HEK293 (cell line): ENCODE results near the gene XPNPEP2.

ENCODE experiments used
- CTCF ChIA-PET: fragments of 350-600 bp; formaldehyde crosslinking; extraction: SDS; loops from one replicate; lab custom pipeline; 2021; ENCODE audit warnings: antibody characterized with exemption; lab: Yijun Ruan, JAX
- POLR2A ChIA-PET: fragments of 300-600 bp; formaldehyde crosslinking; extraction: SDS; loops from one replicate; lab custom pipeline; 2020; ENCODE audit warnings: antibody characterized with exemption, inconsistent platforms; lab: Yijun Ruan, JAX
- H3K27ac ChIP-seq: fragments of 200-500 bp; sonication (Bioruptor generic); 2 replicates; pipeline ENCODE4 v1.5.1; 2014; ENCODE audit warnings: low read depth, low read length, control low read depth, inconsistent platforms; ENCODE audit errors: extremely low read depth
- H3K36me3 ChIP-seq, 2 experiments: fragments of 200-500 bp in 1 of 2; sonication (Bioruptor generic) in 1 of 2; 1 replicate in 1 of 2; 2 replicates in 1 of 2; pipeline ENCODE4 v1.5.1; 2014 to 2017; ENCODE audit warnings: inconsistent platforms in 2 of 2, low read length in 2 of 2; ENCODE audit not compliant: control insufficient read depth in 2 of 2, insufficient read depth in 1 of 2
- H3K4me1 ChIP-seq: fragments of 200-500 bp; sonication (Bioruptor generic); 2 replicates; pipeline ENCODE4 v1.5.1; 2014; ENCODE audit warnings: mild to moderate bottlenecking, low read length, inconsistent platforms; ENCODE audit not compliant: control insufficient read depth, insufficient read depth
- H3K4me3 ChIP-seq: 2 replicates; pipeline ENCODE4 v1.5.1; 2011; ENCODE audit warnings: low read depth, mild to moderate bottlenecking, control low read depth, low read length, moderate library complexity
- H3K9me3 ChIP-seq: fragments of 200-500 bp; sonication (Bioruptor generic); 2 replicates; pipeline ENCODE4 v1.5.1; 2014; ENCODE audit warnings: low read depth, low read length, inconsistent platforms; ENCODE audit not compliant: control insufficient read depth, insufficient read depth
- BCL11A ChIP-seq: fragments of 450-650 bp; formaldehyde crosslinking; IDR thresholded peaks from 2 replicates; pipeline ENCODE4 v1.5.1; 2016; ENCODE audit warnings: low read depth, missing biosample characterization, missing genetic modification characterization
- EGR2 ChIP-seq: fragments of 450-650 bp; formaldehyde crosslinking; IDR thresholded peaks from 2 replicates; pipeline ENCODE4 v1.5.1; 2016; ENCODE audit warnings: low read depth, missing biosample characterization, missing genetic modification characterization
- GFI1B ChIP-seq: fragments of 450-650 bp; formaldehyde crosslinking; IDR thresholded peaks from 2 replicates; pipeline ENCODE4 v1.5.1; 2016; ENCODE audit warnings: missing biosample characterization, missing genetic modification characterization
- WT1 ChIP-seq: fragments of 450-650 bp; formaldehyde crosslinking; IDR thresholded peaks from 2 replicates; pipeline ENCODE4 v1.5.1; 2016; ENCODE audit warnings: missing biosample characterization, missing genetic modification characterization
- ZFP41 ChIP-seq: fragments of 450-650 bp; formaldehyde crosslinking; IDR thresholded peaks from 2 replicates; pipeline ENCODE4 v1.5.1; 2016; ENCODE audit warnings: missing biosample characterization, missing genetic modification characterization, borderline replicate concordance
- ZIC2 ChIP-seq: fragments of 450-650 bp; formaldehyde crosslinking; IDR thresholded peaks from 2 replicates; pipeline ENCODE4 v1.5.1; 2016; ENCODE audit warnings: missing biosample characterization, missing genetic modification characterization
- ZNF121 ChIP-seq: fragments of 450-650 bp; formaldehyde crosslinking; IDR thresholded peaks from 2 replicates; pipeline ENCODE4 v1.5.1; 2016; ENCODE audit warnings: missing biosample characterization, missing genetic modification characterization
- ZNF211 ChIP-seq: fragments of 450-650 bp; formaldehyde crosslinking; IDR thresholded peaks from 2 replicates; pipeline ENCODE4 v1.5.1; 2016; ENCODE audit warnings: low read depth, missing biosample characterization, missing genetic modification characterization
- ZNF24 ChIP-seq: fragments of 450-650 bp; formaldehyde crosslinking; IDR thresholded peaks from 2 replicates; pipeline ENCODE4 v1.5.1; 2016; ENCODE audit warnings: missing biosample characterization, missing genetic modification characterization
- ZNF292 ChIP-seq: fragments of 450-650 bp; formaldehyde crosslinking; IDR thresholded peaks from 2 replicates; pipeline ENCODE4 v1.5.1; 2016; ENCODE audit warnings: low read depth, missing biosample characterization, missing genetic modification characterization, borderline replicate concordance
- ZNF335 ChIP-seq: fragments of 450-650 bp; formaldehyde crosslinking; conservative IDR thresholded peaks from 2 replicates; pipeline ENCODE4 v1.5.1; 2016; ENCODE audit warnings: missing biosample characterization, missing genetic modification characterization
- ZNF404 ChIP-seq: fragments of 450-650 bp; formaldehyde crosslinking; IDR thresholded peaks from 2 replicates; pipeline ENCODE4 v1.5.1; 2017; ENCODE audit warnings: missing biosample characterization, missing genetic modification characterization
- ZNF48 ChIP-seq: fragments of 450-650 bp; formaldehyde crosslinking; IDR thresholded peaks from 2 replicates; pipeline ENCODE4 v1.5.1; 2016; ENCODE audit warnings: missing biosample characterization, missing genetic modification characterization
- ZNF510 ChIP-seq: fragments of 450-650 bp; formaldehyde crosslinking; IDR thresholded peaks from 2 replicates; pipeline ENCODE4 v1.5.1; 2018; ENCODE audit warnings: mild to moderate bottlenecking, missing genetic modification characterization, missing biosample characterization; ENCODE audit not compliant: insufficient replicate concordance
- ZNF585B ChIP-seq: fragments of 450-650 bp; formaldehyde crosslinking; IDR thresholded peaks from 2 replicates; pipeline ENCODE4 v1.5.1; 2016; ENCODE audit warnings: missing biosample characterization, missing genetic modification characterization
- ZNF629 ChIP-seq: fragments of 450-650 bp; formaldehyde crosslinking; IDR thresholded peaks from 2 replicates; pipeline ENCODE4 v1.5.1; 2017; ENCODE audit warnings: missing biosample characterization, missing genetic modification characterization
- ZNF830 ChIP-seq: fragments of 450-650 bp; IDR thresholded peaks from 2 replicates; pipeline ENCODE4 v1.5.0; 2018; ENCODE audit warnings: missing biosample characterization, missing genetic modification characterization, low read depth, mild to moderate bottlenecking, moderate library complexity
- TF ChIP-seq, protein P1 (sequence below): fragments of 450-650 bp; formaldehyde crosslinking; IDR thresholded peaks from 2 replicates; pipeline ENCODE4 v1.5.1; 2016; ENCODE audit warnings: missing biosample characterization, missing genetic modification characterization

The XPNPEP2 gene

GRCh38 chrX:129760155-129760554, 21.4 kb downstream of the XPNPEP2 start:
- Histone ChIP-seq H3K36me3 (no peaks in the 10 kb centered on the region), H3K9me3 (no peaks in the 10 kb centered on the region), H3K4me1 (no peaks in the 10 kb centered on the region), H3K4me3 (no peak overlapping the region), H3K27ac (no peak overlapping the region)
- no peak for TF ChIP-seq GFI1B
- TF ChIP-seq ZNF211 = no peak
- TF ChIP-seq WT1 (tag by site-specific recombination) = no peak
- TF ChIP-seq ZNF830 (tag by site-specific recombination) = no peak
- TF ChIP-seq ZNF510 = no peak
- TF ChIP-seq, protein P1, sequence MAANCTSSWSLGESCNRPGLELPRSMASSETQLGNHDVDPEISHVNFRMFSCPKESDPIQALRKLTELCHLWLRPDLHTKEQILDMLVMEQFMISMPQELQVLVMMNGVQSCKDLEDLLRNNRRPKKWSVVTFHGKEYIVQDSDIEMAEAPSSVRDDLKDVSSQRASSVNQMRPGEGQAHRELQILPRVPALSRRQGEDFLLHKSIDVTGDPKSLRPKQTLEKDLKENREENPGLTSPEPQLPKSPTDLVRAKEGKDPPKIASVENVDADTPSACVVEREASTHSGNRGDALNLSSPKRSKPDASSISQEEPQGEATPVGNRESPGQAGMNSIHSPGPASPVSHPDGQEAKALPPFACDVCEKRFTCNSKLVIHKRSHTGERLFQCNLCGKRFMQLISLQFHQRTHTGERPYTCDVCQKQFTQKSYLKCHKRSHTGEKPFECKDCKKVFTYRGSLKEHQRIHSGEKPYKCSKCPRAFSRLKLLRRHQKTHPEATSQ = no peak
- ChIA-PET CTCF (no interaction called here), POLR2A (no interaction called here)

DNA sequence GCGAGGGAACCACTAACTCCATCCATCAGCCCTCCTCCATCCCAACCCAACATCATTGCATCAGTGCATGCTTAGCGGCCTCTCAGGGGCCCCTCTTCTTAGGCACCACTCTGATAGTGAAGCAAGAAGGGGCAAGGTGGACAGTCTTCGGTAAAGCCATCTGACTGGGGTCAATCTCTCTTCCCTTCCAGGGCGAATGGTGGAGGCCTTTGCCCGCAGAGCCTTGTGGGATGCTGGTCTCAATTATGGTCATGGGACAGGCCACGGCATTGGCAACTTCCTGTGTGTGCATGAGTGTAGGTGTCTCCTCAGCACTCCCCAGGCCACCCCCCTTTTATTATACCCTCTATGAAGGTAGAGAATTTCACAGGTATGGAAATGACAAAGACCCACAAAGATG, 22.2 kb downstream of the XPNPEP2 start:
- H3K4me3 ChIP-seq = no peak overlapping the region
- H3K36me3 ChIP-seq = no peaks in the 10 kb centered on the region
- POLR2A ChIA-PET = no interaction called here
- no peak overlapping the region for H3K27ac ChIP-seq
- H3K9me3 ChIP-seq = no peaks in the 10 kb centered on the region
- no peaks in the 10 kb centered on the region for H3K4me1 ChIP-seq
- CTCF ChIA-PET = no interaction called here
- TF ChIP-seq ZNF335 (tag by site-specific recombination) (no peak), EGR2 (tag by site-specific recombination) (no peak), BCL11A (tag by site-specific recombination) (no peak), ZNF292 (tag by site-specific recombination) (no peak), ZNF24 (tag by site-specific recombination) (no peak)

DNA sequence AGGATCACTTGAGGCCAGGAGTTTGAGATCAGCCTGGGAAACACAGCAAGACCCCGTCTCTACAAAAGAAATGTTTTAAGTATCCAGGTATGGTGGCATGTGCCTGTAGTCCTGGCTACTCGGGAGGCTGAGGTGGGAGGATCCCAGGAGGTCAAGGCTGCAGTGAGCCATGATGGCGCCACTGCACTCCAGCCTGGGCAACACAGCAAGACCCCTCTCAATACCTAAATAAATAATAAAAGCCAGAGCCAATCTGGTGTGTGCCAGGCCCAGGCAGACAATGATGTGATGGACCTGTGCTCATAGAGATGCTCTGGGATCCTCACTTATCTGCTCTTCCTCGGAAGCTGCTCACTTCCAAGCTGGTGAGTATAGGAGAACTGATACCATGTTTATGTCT, 22.8 kb downstream of the XPNPEP2 start:
- no peak overlapping the region for H3K4me3 ChIP-seq
- no peak overlapping the region for H3K27ac ChIP-seq
- POLR2A ChIA-PET = no interaction called here
- TF ChIP-seq ZNF48 (tag by site-specific recombination) (no peak), ZNF404 (no peak), ZNF121 (tag by site-specific recombination) (0 out of 2 replicates have a peak, but pooled peaks have one; percentile 61), ZNF629 (tag by site-specific recombination) (no peak)
- TF ChIP-seq, all 188 proteins: peak for 1
- H3K4me1 ChIP-seq = no peaks in the 10 kb centered on the region
- CTCF ChIA-PET = no interaction called here
- H3K36me3 ChIP-seq = no peaks in the 10 kb centered on the region
- H3K9me3 ChIP-seq = no peaks in the 10 kb centered on the region

GRCh38 chrX:129762448-129762847, 23.7 kb downstream of the XPNPEP2 start:
- POLR2A ChIA-PET = no interaction called here
- TF ChIP-seq ZIC2 = 0 out of 2 replicates have a peak, but pooled peaks have one; percentile 8
- TF ChIP-seq ZFP41 (tag by site-specific recombination) = no peak
- no peak for TF ChIP-seq ZNF585B (tag by site-specific recombination)
- Histone ChIP-seq H3K4me1 (no peaks in the 10 kb centered on the region), H3K9me3 (no peaks in the 10 kb centered on the region), H3K27ac (no peak overlapping the region), H3K4me3 (no peak overlapping the region), H3K36me3 (no peaks in the 10 kb centered on the region)
- CTCF ChIA-PET = no interaction called here
